GM21528 (cell line): ENCODE measurements around the gene CSNK2B.

Source experiments
- ATAC-seq: cut with Tn5 transposase; IDR thresholded peaks from one replicate; pipeline ENCODE4 v1.9.1; 2021; ENCODE audit warnings: mild to moderate bottlenecking, moderate library complexity; ENCODE audit not compliant: unreplicated experiment, low FRiP score

CSNK2B gene

GRCh38 chr6:31710523-31711219 is 44.8 kb downstream of the CSNK2B start:
- ATAC-seq, result no peak

- ATAC-seq, result no peak
Measured at GRCh38 chr6:31711233-31711632, 45.4 kb downstream of the CSNK2B start.

GRCh38 chr6:31712296-31712695 is 46.4 kb downstream of the CSNK2B start:
- ATAC-seq, result no peak

- no peak for ATAC-seq
Measured at GRCh38 chr6:31713465-31713864, 47.6 kb downstream of the CSNK2B start.

- no peak for ATAC-seq
Measured at GRCh38 chr6:31713991-31714684, 48.3 kb downstream of the CSNK2B start.

- ATAC-seq, result no peak
Measured at GRCh38 chr6:31715022-31715958, 49.4 kb downstream of the CSNK2B start, which contains the start of gene LY6G6D. TSS of gene LY6G6D (plus strand) at chr6:31715348. CDS start at chr6:31715356, 8 bp downstream.

- ATAC-seq, result no peak
Measured at GRCh38 chr6:31717499-31718222, 51.8 kb downstream of the CSNK2B start.

- ATAC-seq, result no peak
Measured at GRCh38 chr6:31718265-31718664, 52.4 kb downstream of the CSNK2B start.

- ATAC-seq, result no peak
Measured at GRCh38 chr6:31719001-31719400, 53.1 kb downstream of the CSNK2B start.
